ENCODE data around the gene HDAC4.

HDAC4 gene

DNA sequence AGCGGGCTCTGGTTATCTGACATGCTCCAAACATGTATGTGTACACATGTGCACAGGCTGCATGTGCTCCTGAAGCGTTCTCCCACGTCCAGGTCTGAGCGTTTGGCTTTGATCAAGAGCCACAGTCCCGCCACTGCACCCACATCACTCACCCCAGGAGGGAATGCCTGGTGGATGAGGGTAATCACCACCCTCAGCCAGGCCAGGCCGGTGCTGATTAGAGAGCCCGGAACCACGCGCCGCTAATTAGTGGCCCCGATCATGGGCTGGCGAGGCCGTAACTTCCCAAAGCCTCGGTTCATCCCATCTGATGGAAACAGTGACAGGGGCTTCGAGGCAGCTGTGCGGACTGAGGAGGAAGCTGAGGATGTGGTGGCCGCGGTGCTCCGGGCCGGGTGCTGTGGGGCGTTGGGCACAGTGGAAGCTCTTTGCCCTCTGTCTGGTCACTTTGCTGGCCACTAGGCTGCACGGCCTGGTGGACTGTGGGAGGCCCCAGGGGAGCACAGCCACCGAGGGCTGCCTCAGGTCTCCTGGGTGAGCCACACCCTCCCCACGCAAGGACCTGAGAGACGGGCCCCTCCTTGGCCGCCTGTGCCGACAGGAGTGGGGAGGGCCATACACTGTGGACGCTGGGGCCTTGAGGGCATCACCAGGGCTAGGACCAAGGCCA lies 333.5 kb downstream of the HDAC4 start:
- no peak for DNase-seq (ENCODE audit: low read depth in 2 of 2)

DNA sequence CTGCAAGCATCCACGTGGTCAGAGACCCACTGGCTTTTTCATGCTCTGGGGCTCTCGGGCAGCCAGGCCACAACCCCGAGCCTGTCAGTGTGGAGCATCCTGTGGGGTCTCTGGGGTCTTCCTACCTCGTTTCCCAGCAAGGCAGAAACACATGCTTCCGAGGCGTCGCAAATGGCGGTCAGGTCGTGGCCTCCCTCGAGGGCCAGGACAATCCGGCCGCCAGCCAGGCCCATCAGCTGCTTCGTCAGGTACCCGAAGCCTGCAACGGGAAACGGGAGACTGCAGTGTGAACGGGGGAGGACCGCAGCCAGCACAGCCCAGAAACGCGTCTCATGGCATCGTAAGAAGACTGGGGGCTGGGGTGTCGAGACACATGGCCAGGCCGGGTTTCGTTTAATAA lies 334.2 kb downstream of the HDAC4 start:
- no peak for DNase-seq (ENCODE audit: low read depth in 2 of 2)

DNA sequence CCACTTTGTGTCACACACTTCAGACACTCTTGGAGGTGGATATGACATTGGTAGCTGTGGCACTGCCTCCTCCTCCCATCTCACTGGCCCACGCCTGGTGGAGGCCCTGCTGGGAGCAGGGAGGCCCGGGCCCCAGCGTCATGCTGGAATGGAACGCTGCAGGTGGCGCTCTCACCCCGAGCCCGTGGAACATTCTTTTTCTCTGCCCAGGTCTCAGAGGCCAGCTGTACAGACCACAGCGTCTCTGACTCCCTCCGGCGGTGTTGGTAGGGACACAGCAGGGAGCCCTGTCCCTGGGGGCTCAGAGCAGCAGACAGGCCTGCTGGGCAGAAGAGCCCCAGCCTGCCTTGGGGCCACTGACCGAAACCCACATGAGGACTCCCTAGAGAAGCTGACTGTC lies 334.9 kb downstream of the HDAC4 start:
- DNase-seq (ENCODE audit: low read depth in 2 of 2): no peak

DNA sequence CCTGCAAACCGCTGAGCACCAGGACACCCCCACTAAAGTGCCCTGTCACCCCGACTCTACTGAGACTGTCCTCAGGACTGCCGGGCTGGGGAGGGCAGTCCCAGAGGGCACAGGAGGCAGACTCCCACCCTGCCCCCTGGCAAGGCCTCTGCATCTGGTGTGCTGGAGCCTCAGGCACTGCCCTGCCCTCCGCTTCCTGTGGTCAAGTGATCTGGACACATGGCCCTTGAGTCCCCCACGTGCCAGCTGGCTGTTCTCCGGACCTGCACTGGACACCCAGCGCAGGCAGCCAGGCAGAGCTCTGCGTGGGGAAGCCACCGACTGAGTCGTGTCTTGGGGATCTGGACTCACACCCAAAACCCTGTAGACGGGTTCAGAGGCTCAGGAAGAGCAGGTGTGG lies 335.3 kb downstream of the HDAC4 start:
- DNase-seq (ENCODE audit: low read depth in 2 of 2): no peak

DNA sequence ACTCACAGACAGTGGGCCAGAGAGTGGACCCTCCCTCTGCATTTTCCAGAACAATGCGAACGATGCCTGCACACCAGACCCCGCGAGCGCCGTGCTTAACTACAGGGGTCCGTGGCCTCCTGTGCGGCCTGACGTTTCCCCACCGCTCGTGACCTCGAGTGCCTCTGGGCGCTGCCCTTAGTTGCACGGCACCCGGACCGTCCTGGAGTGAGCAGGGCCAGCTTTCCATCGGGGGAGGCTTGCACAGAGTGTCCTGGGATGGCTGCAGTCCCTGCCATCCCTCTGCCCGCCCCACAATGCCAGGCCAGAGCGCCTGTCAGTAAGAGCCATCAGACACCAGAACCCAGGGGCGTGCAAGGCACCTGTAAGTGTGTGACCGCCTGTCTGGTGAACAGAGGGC lies 335.9 kb downstream of the HDAC4 start:
- no peak for DNase-seq (ENCODE audit: low read depth in 2 of 2)

DNA sequence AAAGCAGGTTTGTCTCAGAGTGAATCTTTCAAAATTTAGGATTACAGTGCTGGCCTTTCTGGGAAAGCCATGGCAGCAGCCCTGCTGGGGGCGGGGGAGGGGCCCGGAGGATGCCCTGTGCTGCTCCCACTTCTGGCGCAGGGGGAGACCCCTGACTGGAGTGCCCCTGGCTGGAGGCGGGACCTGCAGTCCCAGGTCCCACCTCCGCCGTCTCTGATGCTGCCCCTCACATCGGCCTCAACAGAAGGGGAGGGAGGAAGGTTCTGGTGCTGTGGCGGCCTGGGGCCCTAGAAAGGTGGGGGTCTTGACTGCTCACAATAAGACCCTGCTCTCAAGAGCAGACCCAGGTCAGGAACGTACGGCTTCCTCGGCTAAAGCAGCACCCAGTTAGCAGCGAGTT lies 336.6 kb downstream of the HDAC4 start:
- no peak for DNase-seq (ENCODE audit: low read depth in 2 of 2)

DNA sequence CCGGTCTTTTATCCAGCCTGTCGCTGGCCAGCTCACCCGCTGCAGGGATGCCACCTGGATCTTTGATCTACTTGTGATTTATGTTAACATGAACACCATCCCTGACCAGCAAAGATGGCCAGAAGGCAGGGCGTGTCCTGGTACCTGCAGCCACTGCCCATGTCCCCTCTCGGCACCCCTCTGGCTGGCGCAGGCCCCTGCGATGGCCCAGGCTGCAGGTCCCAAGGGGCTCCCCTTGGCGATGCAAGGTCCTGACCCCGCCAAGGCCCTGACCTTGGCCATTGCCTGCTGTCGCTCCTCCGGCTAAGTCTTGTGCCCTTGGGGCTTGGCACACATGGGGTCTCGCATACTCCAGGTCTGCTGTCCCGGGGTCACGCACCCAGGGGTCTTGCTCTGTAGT lies 338.1 kb downstream of the HDAC4 start:
- no peak for DNase-seq (ENCODE audit: low read depth in 2 of 2)

DNA sequence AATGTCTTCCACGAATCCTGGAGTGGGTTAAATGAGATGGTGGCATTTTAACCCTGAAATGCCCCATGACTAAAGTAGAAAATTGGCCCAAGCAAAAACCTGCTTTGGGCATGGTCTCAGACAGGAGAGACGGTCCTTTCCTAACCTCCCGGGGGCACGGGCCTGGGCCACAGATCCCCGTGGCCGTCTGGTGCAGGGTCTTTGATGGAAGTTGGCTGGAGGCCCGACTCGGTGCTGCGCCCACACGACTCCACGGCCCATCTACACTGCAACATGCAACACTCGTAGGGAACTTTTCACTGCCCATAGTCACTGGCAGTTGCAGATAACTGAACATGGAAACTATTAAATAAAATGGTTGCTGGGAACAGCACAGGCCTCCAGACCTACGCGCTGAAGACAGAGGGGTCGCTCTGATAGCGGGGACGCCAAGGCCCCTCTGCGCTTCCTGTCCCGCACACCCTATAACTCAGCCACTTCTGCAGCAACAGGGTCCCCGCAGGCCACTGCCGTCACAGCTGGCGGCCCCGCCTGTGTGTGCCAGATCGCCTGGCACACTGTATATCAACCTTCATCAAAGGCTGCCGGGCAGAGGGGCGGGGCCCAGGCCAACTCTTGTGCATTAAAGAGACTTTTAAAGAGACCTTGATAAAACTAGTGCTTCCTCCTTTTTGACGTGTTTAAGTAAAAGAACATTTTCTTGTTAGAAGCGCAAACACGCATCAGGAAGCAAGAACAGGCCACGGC lies 338.8 kb downstream of the HDAC4 start:
- DNase-seq (ENCODE audit: low read depth in 2 of 2): no peak

DNA sequence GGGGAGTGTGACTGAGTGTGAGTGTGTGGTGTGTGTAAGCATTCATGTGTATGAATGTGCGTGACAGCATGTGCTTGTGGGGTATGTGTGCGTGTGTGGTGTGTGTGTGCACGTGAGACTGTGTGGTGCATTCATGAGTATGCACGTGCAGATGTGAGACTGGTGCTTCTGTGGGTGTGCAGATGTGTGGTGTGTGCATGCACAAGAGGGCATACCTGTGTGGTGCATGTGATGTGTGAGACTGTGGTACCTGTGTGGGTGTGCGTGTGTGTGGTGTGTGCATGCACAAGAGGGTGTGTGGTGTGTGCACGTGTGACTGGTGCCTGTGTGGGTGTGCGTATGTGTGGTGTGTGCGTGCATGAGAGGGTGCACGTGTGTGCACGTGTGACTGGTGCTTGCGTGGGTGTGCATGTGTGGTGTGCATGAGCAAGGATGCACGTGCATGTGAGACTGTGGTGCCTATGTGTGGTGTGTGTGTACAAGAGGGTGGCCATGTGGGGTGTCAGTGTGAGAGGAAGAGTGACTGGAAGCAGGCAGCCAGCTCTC lies 339.6 kb downstream of the HDAC4 start:
- no peak for DNase-seq (ENCODE audit: low read depth in 2 of 2)

DNA sequence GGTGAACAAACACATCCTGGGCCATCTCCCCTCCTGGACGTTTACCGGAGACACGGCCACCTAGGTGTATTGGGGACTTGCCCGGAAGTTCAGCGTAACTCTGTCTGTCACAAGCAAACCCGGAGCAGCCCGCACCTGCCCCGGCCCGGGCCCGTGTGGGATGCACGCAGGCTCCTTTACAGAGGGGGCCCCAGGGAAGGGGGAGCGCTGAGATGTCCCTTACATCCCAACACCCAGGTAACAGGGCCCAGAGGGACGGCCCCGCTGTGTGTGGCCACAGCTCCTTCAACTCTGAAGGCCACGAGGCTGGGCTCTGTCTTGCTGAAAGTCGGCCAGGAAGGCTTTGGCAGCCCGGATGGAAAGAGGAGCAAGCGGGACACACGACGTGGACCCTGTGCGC lies 340.1 kb downstream of the HDAC4 start:
- DNase-seq (ENCODE audit: low read depth in 2 of 2): no peak

DNA sequence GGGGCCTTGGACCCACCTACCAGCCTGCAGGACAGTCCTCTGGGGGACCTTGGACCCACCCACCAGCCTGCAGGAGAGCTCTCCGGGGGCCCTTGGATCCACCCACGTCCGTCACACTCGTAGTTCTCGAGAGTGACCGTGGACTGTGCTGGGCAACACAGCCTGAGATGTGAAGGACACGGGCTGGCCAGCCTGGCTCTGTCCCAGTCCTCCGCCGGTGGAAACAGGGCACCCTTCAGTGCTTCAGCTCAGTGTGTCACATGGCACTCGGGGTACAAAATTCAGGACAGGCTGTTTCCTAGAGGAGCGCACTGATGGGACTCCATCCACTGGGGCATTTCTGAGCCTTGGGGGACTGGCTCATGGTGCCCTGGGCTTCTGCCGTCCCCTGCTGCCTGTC lies 341.0 kb downstream of the HDAC4 start:
- DNase-seq (ENCODE audit: low read depth in 2 of 2): no peak

DNA sequence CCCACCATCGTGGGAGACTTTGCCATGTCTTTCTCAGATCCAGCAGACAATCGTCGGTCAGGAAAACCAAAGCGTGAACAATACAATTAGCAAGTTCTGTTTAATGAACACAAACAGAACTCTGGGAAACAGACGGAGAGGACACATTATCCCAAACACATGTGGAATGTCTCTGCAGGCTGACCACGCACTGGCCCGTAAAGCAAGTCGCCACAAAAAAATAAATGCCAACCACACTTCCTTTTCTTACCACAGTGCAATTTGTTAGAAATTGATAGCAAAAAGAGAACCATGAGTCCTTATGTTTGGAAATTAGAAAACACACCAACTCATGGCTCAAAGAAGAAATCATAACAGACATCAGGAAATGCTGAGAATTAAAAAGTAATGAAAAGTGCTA lies 342.1 kb downstream of the HDAC4 start:
- DNase-seq (ENCODE audit: low read depth in 2 of 2): no peak

DNA sequence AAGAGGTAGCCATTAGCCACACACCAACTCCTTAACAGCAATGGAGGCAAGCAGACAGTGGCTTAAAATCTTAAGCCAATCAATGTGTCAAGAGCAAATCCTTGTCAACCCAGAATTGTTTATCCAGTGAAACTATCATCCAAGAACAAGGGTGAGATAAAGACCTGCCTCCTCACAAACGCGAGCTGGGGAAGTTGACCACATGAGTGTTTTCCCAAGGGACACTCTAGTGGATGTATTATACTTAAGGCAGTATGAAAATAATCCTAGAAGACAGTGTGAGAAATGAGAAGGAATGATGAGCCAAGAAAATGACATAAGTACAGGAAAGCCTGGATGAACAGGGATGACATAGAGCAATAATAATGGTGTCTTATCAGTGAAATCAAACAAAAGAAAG lies 343.3 kb downstream of the HDAC4 start:
- no peak for DNase-seq (ENCODE audit: low read depth in 2 of 2)

DNA sequence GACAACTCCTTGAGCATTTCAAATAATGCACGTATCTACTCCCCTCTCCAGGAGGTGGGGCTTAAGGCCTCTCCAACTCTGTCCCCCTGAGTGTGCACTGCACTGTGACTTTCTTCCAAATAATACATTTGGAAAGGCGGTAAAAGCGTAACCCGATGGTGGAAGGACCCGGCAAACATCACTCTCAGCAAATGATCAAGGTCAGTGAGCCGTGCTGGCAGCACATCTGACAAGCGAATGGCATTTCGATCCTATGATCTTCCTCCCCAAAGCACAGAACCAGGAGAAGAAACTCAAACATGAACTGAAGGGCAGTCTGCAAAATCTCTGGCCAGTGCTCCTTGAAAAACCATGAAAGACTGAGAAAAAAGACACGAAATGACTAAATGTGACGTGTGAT lies 344.2 kb downstream of the HDAC4 start:
- no peak for DNase-seq (ENCODE audit: low read depth in 2 of 2)

DNA sequence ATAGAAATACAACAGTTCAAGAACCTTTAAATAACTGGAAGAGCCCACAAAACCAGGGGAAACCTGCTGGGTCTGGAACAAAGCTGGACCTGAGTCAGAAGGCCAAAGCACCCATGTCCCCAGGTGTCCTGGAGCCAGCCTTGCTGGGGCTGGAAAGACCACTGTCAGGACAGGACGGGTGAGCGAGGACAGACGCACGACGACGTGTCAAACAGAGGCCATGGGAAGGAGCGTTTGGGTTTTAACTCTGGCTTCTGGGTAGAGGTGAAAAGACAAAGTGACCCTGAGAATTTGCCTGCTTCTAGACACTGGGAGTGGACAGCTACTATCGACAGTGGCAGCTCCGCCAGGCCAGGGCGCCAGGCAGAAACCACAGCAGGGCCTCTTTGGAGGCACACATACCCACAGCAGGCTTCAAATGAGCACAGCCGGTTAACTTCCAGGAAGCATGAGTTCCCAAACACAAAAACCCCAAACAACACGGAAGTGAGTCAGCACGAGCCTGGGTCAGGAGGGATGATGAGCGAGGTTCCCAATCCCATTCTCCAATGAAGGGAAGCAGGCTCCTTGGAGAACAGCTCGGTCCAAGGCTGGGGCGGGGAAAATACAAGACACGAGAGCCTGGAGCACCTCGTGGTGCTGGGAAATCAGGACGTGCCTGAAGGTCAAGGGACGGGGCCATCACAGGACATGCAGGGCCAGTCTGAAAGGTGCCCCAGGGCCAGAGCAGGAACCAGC lies 344.9 kb downstream of the HDAC4 start:
- no peak for DNase-seq (ENCODE audit: low read depth in 2 of 2)

DNA sequence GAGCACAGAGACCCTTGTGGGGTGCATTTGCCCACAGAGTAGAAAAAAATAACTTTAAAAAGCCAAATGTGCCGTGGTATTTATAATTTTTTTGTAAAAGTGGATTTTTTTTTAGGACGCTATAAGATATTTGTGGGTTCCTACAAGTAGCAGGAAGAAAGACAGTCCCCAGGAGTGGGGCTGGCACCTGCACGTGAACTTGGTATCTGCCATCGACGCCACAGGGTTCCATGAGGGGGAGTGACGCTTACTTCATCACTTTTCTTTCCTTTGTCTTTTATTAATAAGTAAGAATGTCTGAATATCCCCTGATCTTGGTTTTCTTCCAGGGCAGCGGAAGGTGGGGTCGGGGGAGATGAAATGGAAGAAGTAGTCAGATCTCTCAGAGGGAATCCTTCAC lies 345.9 kb downstream of the HDAC4 start:
- no peak for DNase-seq (ENCODE audit: low read depth in 2 of 2)

DNA sequence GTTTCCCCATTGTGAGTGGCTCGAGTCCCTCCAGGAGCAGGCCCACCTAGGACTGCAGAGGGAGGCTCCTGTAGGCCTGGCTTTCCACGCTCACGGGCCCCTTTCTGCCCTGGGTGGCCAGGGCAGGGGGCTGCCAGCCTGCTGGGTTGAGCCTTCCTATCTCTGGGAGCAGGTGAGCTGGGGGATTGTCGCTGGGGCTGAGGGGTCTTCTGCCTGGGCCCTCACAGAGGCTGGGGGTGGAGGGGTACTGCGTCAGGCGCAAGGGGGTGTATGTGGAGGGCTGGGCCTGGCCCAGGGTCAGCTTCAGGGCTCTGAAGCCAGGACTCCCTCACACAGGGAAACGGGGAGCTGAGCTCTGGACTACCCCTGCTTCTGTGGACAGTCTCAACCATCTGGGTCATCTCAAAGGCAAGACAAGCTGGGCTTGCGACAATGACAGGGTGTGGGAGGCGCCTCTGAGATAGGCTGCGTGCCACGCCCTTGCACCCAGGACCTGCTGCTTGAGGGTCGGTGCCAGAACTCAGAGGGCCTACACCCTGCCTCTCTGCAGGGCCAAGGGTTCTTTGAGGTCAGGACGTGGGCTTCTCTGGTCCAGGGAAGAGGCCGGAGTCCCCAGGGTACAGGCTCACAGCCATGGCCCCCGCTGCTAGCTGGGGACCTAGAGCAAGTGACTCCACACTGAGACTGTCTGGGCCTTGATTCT lies 346.9 kb downstream of the HDAC4 start:
- DNase-seq (ENCODE audit: low read depth in 2 of 2): no peak

DNA sequence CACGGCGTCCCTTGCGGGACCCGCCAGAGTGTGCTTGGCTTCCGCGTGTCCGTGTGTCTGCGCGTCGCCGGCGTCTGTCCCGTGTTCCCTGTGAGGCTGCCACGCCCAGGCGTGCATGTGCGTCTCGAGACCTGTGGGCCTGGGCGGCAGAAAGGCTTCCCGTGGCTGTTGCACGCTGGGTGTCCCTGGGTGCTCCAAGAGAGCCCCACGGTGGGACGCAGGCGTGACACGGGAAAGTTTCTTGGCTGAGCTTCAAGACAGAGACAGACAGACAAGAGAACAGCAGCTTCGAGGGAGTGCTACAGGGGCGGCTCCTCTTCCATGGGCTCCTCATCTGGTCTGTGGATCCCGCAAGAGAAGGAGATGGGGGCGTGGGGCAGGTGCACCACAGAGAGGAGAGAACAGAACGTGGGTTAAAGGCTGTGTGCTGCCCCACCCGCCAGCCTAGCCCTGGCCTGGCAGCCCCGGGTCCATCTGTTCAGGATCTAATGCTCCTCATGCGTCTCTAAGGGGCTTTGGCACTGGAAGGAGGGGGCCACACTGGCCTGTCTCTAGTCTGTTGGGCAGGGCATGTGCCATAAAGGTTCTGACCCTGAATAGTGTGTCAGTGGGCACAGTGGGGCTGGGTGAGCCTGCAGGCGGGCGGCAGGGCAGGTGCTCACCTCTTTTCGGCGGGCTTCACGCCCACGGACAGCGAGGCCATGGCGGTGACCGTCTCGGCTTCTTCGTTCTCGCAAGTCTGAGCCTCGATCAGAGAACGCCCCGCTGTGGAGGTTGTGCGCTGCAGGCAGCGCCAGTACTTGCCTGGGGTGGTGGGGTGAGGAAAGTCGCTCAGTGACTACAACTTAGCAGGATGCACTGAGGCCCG lies 347.8 kb downstream of the HDAC4 start:
- DNase-seq (ENCODE audit: low read depth in 2 of 2): no peak

DNA sequence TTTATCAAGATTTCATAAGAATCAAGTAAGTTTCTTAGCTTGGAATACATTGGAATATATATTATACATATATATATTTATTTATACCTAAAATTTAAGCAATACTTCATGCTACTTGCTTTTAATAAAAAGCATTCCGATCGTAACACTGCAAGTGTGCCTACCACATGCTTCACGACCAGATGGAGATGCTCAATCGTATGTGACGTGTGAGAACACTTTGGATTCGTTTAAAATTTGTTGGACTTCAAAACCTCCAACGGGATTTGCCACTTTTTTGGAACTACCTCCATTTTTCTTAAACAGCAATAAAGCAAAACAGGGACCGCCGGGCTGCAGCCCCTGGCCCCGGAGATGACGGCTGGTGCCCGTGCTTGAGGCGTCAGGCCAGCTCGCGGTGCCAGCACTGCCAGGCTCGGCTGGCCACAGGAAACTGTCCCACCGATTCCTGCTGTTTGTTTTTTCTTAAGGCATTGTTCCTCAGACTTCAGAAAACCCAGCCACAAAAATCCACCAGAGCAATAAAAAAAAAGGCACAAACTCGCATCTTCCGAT lies 348.9 kb downstream of the HDAC4 start:
- DNase-seq (ENCODE audit: low read depth in 2 of 2): no peak

DNA sequence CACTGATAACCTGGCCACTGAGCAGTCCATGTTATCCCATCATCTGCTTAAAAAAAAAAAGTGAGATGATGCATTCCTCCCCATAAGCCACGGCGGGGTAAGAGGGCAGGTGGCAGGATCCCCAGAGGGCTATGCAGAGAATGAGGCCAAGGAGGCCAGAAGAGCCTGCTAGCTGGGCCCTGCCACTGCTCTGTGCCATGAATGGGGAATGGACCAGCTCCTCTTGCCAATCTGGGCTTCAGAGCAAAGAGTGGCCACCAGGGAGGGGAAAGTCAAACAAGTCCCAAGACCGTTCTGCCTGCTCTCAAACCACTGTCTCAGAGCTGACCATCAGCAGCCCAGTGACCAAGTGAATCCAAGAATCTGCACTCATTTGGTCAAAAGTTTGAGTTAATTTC lies 350.6 kb downstream of the HDAC4 start:
- no peak for DNase-seq (ENCODE audit: low read depth in 2 of 2)

Measured in activated CD4-positive, alpha-beta T cell treated with anti-CD3 and anti-CD28 coated beads for 24 hours (primary cell).